ENCODE results near the gene CACNA1C.

GRCh38 chr12:2032506-2032905 is 20.3 kb upstream of the CACNA1C start:
- TF ChIP-seq CTCF (conservative IDR thresholded peaks at IDR 0.05 in 1 of 2, IDR thresholded peaks at IDR 0.05 in 1 of 2; ENCODE audit: low read depth in 1 of 2, low read length in 2 of 2) (no peak), EZH2 (IDR thresholded peaks at IDR 0.05; ENCODE audit: low read length, missing control alignments) (no peak)
